Right atrium auricular region (tissue), 2 donors: ENCODE data around the gene KIF14. TPM values are rescaled to one million over a fixed set of nuclear protein-coding genes. Genes with fewer than 3 reads are reported as not detected.

Experiments
- DNase-seq: peaks from one replicate; pipeline ENCODE4 v3.0.0-alpha.2; 2019; ENCODE audit warnings: low spot score
- H3K27ac ChIP-seq, 2 donors: fragments of 200-600 bp; sonication (generic); 1 replicate in 1 of 2; 2 replicates in 1 of 2; pipeline ENCODE4 v1.5.1; 2016 to 2019
- H3K27me3 ChIP-seq, 2 donors: fragments of 200-600 bp; sonication (generic); one replicate each; pipeline versions ENCODE4 v1.5.1 to v1.6.0; 2017 to 2019
- H3K36me3 ChIP-seq: fragments of 200-600 bp; sonication (generic); one replicate; pipeline ENCODE4 v1.5.1; 2016
- H3K4me1 ChIP-seq, 2 donors: fragments of 200-600 bp; sonication (generic); one replicate each; pipeline versions ENCODE4 v1.5.1 to v1.6.0; 2017 to 2019
- H3K4me3 ChIP-seq, 2 donors: fragments of 200-600 bp; sonication (generic); 1 replicate in 1 of 2; 2 replicates in 1 of 2; pipeline ENCODE4 v1.5.1; 2017 to 2019; ENCODE audit warnings: mild to moderate bottlenecking in 1 of 2, moderate library complexity in 1 of 2
- H3K9me3 ChIP-seq, 2 donors: fragments of 200-600 bp; sonication (generic); one replicate each; pipeline ENCODE4 v1.5.1; 2019
- CTCF ChIP-seq, 2 donors: fragments of 200-600 bp; sonication (generic); IDR thresholded peaks; one replicate each; pipeline ENCODE4 v1.5.1; 2019; ENCODE audit warnings: antibody characterized with exemption in 2 of 2
- total RNA-seq, 2 donors: library from RNA; depleted of rRNA; stranded (reverse); fragments of >200 nt; gene quantifications; one replicate each; pipeline ENCODE4 v1.1.0, GENCODE V29; 2016

The KIF14 gene
- total RNA-seq, 2 donors from 2014 or later, result 0.41 TPM; not detected in 1

- no peaks in the 10 kb centered on the region for H3K9me3 ChIP-seq
- H3K4me1 ChIP-seq, result no peaks in the 10 kb centered on the region
- no peak for DNase-seq
- TF ChIP-seq CTCF (IDR thresholded peaks at IDR 0.05), result no peak
- H3K27ac ChIP-seq, result no peak overlapping the region
- peaks cover 0 to 4% of the 10 kb centered on the region in 2 donors for H3K27me3 ChIP-seq
- no peaks in the 10 kb centered on the region for H3K36me3 ChIP-seq
- no peak overlapping the region for H3K4me3 ChIP-seq
Measured at GRCh38 chr1:200506471-200506870, 114.1 kb downstream of the KIF14 start.

- Histone ChIP-seq H3K27me3 (peaks cover 0 to 1% of the 10 kb centered on the region in 2 donors), H3K36me3 (no peaks in the 10 kb centered on the region), H3K4me3 (no peak overlapping the region), H3K9me3 (no peaks in the 10 kb centered on the region), H3K4me1 (no peaks in the 10 kb centered on the region), H3K27ac (no peak overlapping the region)
- no peak for DNase-seq
- TF ChIP-seq CTCF (IDR thresholded peaks at IDR 0.05), result no peak
Measured at GRCh38 chr1:200505257-200505656, 115.3 kb downstream of the KIF14 start.

Other genes starting within 250 kb of the KIF14 start
- gene ZNF281, start 210.7 kb downstream of the KIF14 start, total RNA-seq, result 10 to 100 TPM in 1 of 2 donors, 1 to 10 TPM in 1; 6.9 to 11.4 TPM
- gene DDX59, start 49.2 kb upstream of the KIF14 start, total RNA-seq, result 10 to 100 TPM; 13.4 to 21.5 TPM
- gene CAMSAP2, start 118.1 kb upstream of the KIF14 start, total RNA-seq, result 10 to 100 TPM; 34.6 to 36.4 TPM